ENCODE data around the gene PIP5K1B.

DNA sequence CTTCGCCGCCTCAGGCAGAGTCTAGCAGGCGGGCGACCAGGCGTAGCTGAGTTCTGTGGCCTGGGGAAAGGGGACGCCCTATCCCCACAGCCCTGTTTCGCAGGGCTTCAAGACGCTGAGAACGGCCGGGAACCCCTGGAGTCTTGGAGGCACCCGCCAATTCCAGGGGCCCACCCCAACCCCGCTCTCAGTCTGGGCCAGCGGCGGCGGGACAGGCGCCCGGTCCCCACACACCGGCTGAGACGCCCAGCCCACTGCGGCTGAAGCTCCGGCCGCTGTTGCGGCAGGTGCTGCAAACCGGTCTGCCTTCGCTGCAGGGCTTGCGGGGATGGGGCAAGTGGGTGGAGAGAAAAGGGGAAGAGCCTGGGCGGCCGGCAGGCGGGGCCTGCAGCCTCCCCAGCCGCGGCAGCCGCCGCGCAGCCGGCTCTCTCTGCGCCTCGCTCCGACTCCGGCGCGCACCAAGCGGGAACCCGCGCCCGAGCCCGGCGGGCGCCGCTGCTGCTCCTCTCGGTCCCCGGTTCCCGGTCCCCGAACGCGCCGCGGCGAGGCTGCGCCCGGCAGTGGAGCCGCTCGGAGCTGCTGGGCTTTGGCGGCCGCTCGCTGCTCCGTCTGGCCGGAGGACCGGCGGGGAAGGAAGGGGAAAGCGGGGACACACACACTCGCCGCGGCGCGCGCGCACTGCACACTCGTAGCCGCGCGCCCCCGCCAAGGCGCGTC, at the start of gene PIP5K1B:
- TF ChIP-seq, protein P1, sequence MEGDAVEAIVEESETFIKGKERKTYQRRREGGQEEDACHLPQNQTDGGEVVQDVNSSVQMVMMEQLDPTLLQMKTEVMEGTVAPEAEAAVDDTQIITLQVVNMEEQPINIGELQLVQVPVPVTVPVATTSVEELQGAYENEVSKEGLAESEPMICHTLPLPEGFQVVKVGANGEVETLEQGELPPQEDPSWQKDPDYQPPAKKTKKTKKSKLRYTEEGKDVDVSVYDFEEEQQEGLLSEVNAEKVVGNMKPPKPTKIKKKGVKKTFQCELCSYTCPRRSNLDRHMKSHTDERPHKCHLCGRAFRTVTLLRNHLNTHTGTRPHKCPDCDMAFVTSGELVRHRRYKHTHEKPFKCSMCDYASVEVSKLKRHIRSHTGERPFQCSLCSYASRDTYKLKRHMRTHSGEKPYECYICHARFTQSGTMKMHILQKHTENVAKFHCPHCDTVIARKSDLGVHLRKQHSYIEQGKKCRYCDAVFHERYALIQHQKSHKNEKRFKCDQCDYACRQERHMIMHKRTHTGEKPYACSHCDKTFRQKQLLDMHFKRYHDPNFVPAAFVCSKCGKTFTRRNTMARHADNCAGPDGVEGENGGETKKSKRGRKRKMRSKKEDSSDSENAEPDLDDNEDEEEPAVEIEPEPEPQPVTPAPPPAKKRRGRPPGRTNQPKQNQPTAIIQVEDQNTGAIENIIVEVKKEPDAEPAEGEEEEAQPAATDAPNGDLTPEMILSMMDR (conservative IDR thresholded peaks at IDR 0.05; ENCODE audit: low read depth, low read length): no peak
- peak; percentile 85 for TF ChIP-seq EZH2 (IDR thresholded peaks at IDR 0.05; ENCODE audit: borderline replicate concordance, low read depth, low read length, poor library complexity, severe bottlenecking)
